22Rv1 (cell line): ENCODE data around the gene PRDM7.
A peak's percentile ranks its signal among the peaks of the same experiment; 100 is the strongest.

ENCODE experiments used
- H3K27ac ChIP-seq: fragments of 450-650 bp; 2 replicates; pipeline ENCODE4 v1.5.1; 2017
- CTCF ChIP-seq: fragments of 450-650 bp; IDR thresholded peaks from 2 replicates; pipeline ENCODE4 v1.5.1; 2017; ENCODE audit warnings: mild to moderate bottlenecking
- ZFX ChIP-seq: fragments of 450-650 bp; IDR thresholded peaks from 2 replicates; pipeline ENCODE4 v1.6.1; 2017; ENCODE audit warnings: antibody characterized with exemption, borderline replicate concordance

The PRDM7 gene

GRCh38 chr16:90023078-90023447 is 54.1 kb downstream of the PRDM7 start:
- TF ChIP-seq ZFX (no peak), CTCF (no peak)
- H3K27ac ChIP-seq: peak overlapping the region; percentile 97

GRCh38 chr16:90022209-90023077 is 54.7 kb downstream of the PRDM7 start:
- TF ChIP-seq CTCF (no peak), ZFX (no peak)
- H3K27ac ChIP-seq: peak overlapping the region; percentile 97

- H3K27ac ChIP-seq: peak overlapping the region; percentile 97
- TF ChIP-seq ZFX (no peak), CTCF (no peak)
Observed at GRCh38 chr16:90020838-90021382, 56.2 kb downstream of the PRDM7 start.

- peak overlapping the region; percentile 97 for H3K27ac ChIP-seq
- TF ChIP-seq CTCF: no peak
Observed at GRCh38 chr16:90020260-90020837, 56.8 kb downstream of the PRDM7 start.

- TF ChIP-seq CTCF: peak; percentile 92
- TF ChIP-seq ZFX: no peak
- peak overlapping the region; percentile 97 for H3K27ac ChIP-seq
Observed at GRCh38 chr16:90019543-90020259, 57.4 kb downstream of the PRDM7 start.

GRCh38 chr16:90018652-90019542 is 58.2 kb downstream of the PRDM7 start, which contains the start of gene DBNDD1:
TSS of gene DBNDD1 (minus strand) at chr16:90019456. CDS start at chr16:90019341, 115 bp downstream.
- TF ChIP-seq ZFX (no peak), CTCF (no peak)
- peak within 1 kb of the TSS; percentile 97 for H3K27ac ChIP-seq
